Epithelial cell of esophagus (primary cell): ENCODE data around the gene TEX13A.

ENCODE experiments used
- DNase-seq: peaks from one replicate; pipeline ENCODE4 v3.0.0; 2010; ENCODE audit warnings: low read depth
- H3K4me3 ChIP-seq: 2 replicates; pipeline ENCODE4 v1.5.1; 2011; ENCODE audit warnings: mild to moderate bottlenecking, low read length, control low read depth
- TF ChIP-seq, protein P1 (sequence below): IDR thresholded peaks from 2 replicates; pipeline ENCODE4 v1.5.1; 2011; ENCODE audit warnings: low read depth, mild to moderate bottlenecking, low read length, control low read depth, inconsistent platforms; ENCODE audit not compliant: insufficient read depth; ENCODE audit errors: missing control alignments

Gene TEX13A, protein sequence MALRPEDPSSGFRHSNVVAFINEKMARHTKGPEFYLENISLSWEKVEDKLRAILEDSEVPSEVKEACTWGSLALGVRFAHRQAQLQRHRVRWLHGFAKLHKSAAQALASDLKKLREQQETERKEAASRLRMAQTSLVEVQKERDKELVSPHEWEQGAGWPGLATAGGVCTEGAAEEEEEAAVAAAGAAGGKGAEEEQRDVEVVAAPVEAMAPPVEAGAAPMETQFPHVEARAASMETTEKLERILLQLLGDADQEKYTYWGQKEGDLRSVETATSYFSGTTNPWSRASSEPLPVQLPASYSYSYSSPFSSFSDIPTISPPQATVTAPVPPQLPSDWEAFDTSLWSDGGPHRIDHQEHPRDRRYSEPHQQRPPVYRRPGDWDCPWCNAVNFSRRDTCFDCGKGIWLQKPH

DNA sequence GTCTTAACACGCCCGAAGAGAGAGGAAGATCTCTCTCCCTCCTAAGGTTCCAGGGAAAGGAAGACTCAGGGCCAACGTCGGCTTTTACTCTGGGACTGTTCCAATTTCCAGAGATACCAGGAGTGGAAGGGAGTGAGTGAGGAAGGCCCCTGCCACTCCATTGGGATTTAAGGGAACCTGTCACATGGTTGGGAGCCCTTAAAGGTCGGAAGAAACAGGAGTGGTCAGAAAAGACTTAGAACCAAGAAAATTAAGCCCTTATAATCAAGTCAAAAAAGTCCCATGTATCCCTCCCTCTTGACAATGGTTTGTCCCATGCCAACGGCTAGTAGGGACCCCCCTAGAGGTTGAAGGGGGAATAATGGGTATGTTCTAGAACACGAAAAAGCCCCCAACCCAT lies at the start of gene TEX13A:
Gene TEX13A (minus strand): TSS at position 59 of the 400 bp plus-strand sequence. CDS start 297 bp downstream, outside the sequence.
- DNase-seq = no peak
- TF ChIP-seq, protein P1, sequence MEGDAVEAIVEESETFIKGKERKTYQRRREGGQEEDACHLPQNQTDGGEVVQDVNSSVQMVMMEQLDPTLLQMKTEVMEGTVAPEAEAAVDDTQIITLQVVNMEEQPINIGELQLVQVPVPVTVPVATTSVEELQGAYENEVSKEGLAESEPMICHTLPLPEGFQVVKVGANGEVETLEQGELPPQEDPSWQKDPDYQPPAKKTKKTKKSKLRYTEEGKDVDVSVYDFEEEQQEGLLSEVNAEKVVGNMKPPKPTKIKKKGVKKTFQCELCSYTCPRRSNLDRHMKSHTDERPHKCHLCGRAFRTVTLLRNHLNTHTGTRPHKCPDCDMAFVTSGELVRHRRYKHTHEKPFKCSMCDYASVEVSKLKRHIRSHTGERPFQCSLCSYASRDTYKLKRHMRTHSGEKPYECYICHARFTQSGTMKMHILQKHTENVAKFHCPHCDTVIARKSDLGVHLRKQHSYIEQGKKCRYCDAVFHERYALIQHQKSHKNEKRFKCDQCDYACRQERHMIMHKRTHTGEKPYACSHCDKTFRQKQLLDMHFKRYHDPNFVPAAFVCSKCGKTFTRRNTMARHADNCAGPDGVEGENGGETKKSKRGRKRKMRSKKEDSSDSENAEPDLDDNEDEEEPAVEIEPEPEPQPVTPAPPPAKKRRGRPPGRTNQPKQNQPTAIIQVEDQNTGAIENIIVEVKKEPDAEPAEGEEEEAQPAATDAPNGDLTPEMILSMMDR = no peak
- no peak within 1 kb of the TSS for H3K4me3 ChIP-seq

DNA sequence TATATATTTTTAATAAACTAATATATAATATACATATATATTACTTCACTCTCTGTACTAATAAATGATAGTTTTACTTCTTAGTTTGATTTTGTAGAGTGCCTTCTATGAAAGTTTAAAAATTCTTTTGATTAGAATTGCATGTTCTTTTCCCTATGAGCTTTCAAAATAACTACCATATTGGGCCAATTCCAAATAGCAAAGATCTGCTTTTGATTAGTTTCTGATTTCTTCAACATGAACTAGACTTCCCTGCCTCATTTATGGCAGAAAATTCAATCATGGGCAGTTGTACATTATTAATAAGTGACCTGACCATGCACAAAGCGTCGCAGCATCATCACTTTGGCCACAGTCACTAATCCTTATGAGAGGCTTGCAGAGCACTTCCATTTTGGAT lies 48.9 kb upstream of the TEX13A start:
- no peak for DNase-seq
- TF ChIP-seq, protein P1 = no peak
- no peak overlapping the region for H3K4me3 ChIP-seq

DNA sequence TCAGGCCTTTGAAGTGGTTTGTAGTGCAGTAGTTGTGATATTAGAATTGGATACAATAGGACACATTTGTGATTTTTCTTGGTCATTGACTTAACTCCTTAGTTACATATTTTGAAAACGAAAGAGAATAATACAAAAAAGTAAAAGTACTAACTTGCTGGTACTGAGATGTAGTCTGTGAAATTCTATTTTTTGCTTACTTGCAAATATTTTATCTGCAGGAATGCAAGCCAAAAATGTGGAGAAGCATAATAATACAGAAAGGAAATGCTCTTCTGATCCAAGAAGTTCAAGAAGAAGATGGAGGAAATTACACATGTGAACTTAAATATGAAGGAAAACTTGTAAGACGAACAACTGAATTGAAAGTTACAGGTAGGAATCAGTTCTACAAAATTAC lies 46.7 kb upstream of the TEX13A start:
- DNase-seq = no peak
- no peak overlapping the region for H3K4me3 ChIP-seq
- TF ChIP-seq, protein P1 = no peak

DNA sequence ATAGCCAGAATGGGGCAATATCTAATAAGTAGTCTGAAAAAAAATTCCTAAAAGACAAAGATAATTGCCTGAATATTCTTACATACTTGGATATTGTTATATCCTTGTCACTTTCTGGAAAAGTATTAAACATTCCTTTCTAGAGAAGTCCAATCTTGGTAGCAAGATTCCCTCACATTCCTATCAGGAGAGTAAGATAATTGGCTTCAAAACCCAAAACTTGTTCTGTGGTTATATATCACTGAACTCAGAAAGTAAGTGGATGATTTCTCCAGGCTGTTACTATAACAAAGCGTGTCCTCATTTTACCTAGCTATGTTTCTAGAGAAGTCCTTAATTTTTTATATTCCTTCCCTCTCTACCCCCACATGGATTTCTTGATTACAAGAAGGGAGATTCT lies 46.0 kb upstream of the TEX13A start:
- DNase-seq = no peak
- TF ChIP-seq, protein P1 = no peak

DNA sequence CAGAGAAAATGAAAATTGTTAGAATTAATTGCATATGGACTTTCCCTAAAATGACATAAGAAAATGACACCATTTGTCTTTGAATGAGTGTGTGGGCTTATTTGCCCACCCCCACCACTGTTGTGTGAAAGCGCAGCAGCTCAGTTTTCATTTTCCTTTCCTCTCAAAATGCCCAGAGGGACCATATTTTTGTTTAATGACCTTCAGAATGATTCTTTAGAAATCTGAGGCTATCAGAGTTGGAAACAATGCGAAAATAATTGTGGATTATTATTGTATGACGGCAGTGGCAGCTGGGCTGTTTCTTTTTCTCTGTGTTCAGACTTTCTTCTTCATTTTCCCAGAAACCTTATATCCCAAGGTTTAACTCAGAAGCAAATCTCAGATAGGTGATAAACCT lies 44.6 kb upstream of the TEX13A start:
- H3K4me3 ChIP-seq = no peak overlapping the region
- no peak for DNase-seq
- TF ChIP-seq, protein P1 = no peak

More for the DNA sequence above, 46.0 kb upstream of the TEX13A start:
- H3K4me3 ChIP-seq = no peak overlapping the region

DNA sequence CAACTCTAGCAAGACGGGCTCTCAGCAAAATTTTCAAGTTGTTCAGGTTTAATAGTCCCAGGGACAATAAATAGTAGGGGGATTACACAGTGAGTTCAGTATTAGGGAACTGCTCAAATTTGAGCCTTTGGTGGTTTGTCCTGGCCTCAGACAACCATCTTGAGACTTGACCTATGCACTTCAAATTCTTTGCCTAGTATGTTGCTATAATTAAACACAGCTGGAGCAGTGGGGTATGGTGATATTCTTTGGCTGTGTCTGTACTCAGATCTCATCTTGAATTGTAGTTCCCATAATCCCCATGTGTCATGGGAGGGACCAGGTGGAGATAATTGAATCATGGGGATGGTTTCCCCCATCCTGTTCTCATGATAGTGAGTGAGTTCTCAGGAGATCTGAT lies 43.3 kb upstream of the TEX13A start:
- no peak overlapping the region for H3K4me3 ChIP-seq
- TF ChIP-seq, protein P1 = no peak
- DNase-seq = no peak

DNA sequence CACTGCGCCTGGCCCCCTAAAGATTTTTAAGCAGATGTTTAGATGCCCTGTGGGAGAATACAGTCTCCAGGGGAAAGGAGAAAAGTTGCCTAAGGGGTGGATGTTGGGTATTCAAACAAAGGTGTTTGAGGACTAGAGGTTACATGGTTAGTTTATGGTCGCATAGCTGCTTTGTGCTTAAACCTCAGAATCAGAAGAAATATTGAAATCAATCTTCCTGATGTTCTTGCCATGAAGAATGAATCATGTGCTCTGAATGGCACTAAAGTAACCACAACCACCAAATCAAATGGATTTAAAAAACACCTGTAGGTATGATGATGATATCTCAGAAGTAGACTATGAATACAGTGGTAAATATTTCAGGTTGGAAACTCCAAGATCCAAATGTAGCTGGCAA lies 42.7 kb upstream of the TEX13A start:
- no peak overlapping the region for H3K4me3 ChIP-seq
- no peak for DNase-seq
- TF ChIP-seq, protein P1 = no peak
